Sigmoid colon (tissue), 4 donors: ENCODE data around the gene MUC6.

Experiments used
- POLR2A ChIP-seq, 2 donors: fragments of 450-650 bp; IDR thresholded peaks; one replicate each; pipeline ENCODE4 v1.6.1; 2016; ENCODE audit warnings: antibody characterized with exemption in 2 of 2, mild to moderate bottlenecking in 2 of 2, moderate library complexity in 2 of 2
- POLR2AphosphoS5 ChIP-seq, 4 donors: sonication (generic); formaldehyde crosslinking; IDR thresholded peaks; one replicate each; pipeline ENCODE4 v1.6.1; 2017; ENCODE audit warnings: antibody characterized with exemption in 4 of 4
- TF ChIP-seq, protein P1 (sequence below), 4 experiments: fragments of 450-650 bp in 3 of 4; fragments of 200-600 bp in 1 of 4; IDR thresholded peaks; one replicate each; pipeline ENCODE4 v1.5.1; 2016 to 2019; ENCODE audit warnings: antibody characterized with exemption in 4 of 4, mild to moderate bottlenecking in 3 of 4, moderate library complexity in 2 of 4

GRCh38 chr11:1053121-1053901 is 16.8 kb upstream of the MUC6 start:
- TF ChIP-seq, protein P1, sequence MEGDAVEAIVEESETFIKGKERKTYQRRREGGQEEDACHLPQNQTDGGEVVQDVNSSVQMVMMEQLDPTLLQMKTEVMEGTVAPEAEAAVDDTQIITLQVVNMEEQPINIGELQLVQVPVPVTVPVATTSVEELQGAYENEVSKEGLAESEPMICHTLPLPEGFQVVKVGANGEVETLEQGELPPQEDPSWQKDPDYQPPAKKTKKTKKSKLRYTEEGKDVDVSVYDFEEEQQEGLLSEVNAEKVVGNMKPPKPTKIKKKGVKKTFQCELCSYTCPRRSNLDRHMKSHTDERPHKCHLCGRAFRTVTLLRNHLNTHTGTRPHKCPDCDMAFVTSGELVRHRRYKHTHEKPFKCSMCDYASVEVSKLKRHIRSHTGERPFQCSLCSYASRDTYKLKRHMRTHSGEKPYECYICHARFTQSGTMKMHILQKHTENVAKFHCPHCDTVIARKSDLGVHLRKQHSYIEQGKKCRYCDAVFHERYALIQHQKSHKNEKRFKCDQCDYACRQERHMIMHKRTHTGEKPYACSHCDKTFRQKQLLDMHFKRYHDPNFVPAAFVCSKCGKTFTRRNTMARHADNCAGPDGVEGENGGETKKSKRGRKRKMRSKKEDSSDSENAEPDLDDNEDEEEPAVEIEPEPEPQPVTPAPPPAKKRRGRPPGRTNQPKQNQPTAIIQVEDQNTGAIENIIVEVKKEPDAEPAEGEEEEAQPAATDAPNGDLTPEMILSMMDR (IDR thresholded peaks at IDR 0.05) = no peak
- TF ChIP-seq POLR2A (IDR thresholded peaks at IDR 0.05) (no peak), POLR2AphosphoS5 (IDR thresholded peaks at IDR 0.05) (no peak)
